Rectal smooth muscle tissue (tissue), 1 donor: ENCODE measurements around the gene UBE2D1.
A peak's percentile ranks its signal among the peaks of the same experiment; 100 is the strongest.

ENCODE experiments used
- H3K27ac ChIP-seq: one replicate; pipeline ENCODE4 v1.7.0; 2013; ENCODE audit warnings: low read depth, low read length, inconsistent platforms
- H3K27me3 ChIP-seq: one replicate; pipeline ENCODE4 v1.7.0; 2013; ENCODE audit warnings: low read length; ENCODE audit not compliant: control insufficient read depth, insufficient read depth
- H3K36me3 ChIP-seq: one replicate; pipeline ENCODE4 v1.7.0; 2013; ENCODE audit warnings: low read length; ENCODE audit not compliant: control insufficient read depth, insufficient read depth
- H3K4me1 ChIP-seq: one replicate; pipeline ENCODE4 v1.7.0; 2013; ENCODE audit warnings: low read length; ENCODE audit not compliant: control insufficient read depth, insufficient read depth
- H3K4me3 ChIP-seq: one replicate; pipeline ENCODE4 v1.7.0; 2013; ENCODE audit warnings: low read length
- H3K9ac ChIP-seq: one replicate; pipeline ENCODE4 v1.7.0; 2013; ENCODE audit warnings: low read length

Gene UBE2D1

GRCh38 chr10:58334817-58335305, at the start of gene UBE2D1:
UBE2D1 (plus strand) TSS chr10:58335006; CDS start chr10:58335202, 196 bp downstream.
- H3K27me3 ChIP-seq: no peaks in the 10 kb centered on the region
- peak within 1 kb of the TSS; percentile 73 for H3K27ac ChIP-seq
- H3K36me3 ChIP-seq: no peaks in the 10 kb centered on the region
- peak within 1 kb of the TSS; percentile 93 for H3K4me3 ChIP-seq
- H3K4me1 ChIP-seq: peaks cover 7% of the 10 kb centered on the region
- peak within 1 kb of the TSS; percentile 68 for H3K9ac ChIP-seq

GRCh38 chr10:58291538-58292174, 43.1 kb upstream of the UBE2D1 start:
- Histone ChIP-seq H3K27me3 (no peaks in the 10 kb centered on the region), H3K36me3 (no peaks in the 10 kb centered on the region), H3K4me1 (no peaks in the 10 kb centered on the region), H3K9ac (no peak overlapping the region), H3K27ac (no peak overlapping the region), H3K4me3 (no peak overlapping the region)

GRCh38 chr10:58293989-58294388, 40.8 kb upstream of the UBE2D1 start:
- Histone ChIP-seq H3K4me1 (no peaks in the 10 kb centered on the region), H3K27me3 (no peaks in the 10 kb centered on the region), H3K27ac (no peak overlapping the region), H3K4me3 (no peak overlapping the region), H3K9ac (no peak overlapping the region), H3K36me3 (no peaks in the 10 kb centered on the region)

- Histone ChIP-seq H3K27ac (no peak overlapping the region), H3K9ac (no peak overlapping the region), H3K4me1 (no peaks in the 10 kb centered on the region), H3K27me3 (no peaks in the 10 kb centered on the region), H3K4me3 (no peak overlapping the region), H3K36me3 (no peaks in the 10 kb centered on the region)
Measured at GRCh38 chr10:58299580-58299979, 35.2 kb upstream of the UBE2D1 start.

GRCh38 chr10:58300676-58301075, 34.1 kb upstream of the UBE2D1 start:
- Histone ChIP-seq H3K4me3 (no peak overlapping the region), H3K9ac (no peak overlapping the region), H3K4me1 (no peaks in the 10 kb centered on the region), H3K27ac (no peak overlapping the region), H3K36me3 (no peaks in the 10 kb centered on the region), H3K27me3 (no peaks in the 10 kb centered on the region)

- Histone ChIP-seq H3K36me3 (no peaks in the 10 kb centered on the region), H3K27me3 (no peaks in the 10 kb centered on the region), H3K9ac (no peak overlapping the region), H3K27ac (no peak overlapping the region), H3K4me1 (no peaks in the 10 kb centered on the region), H3K4me3 (no peak overlapping the region)
Measured at GRCh38 chr10:58302254-58302653, 32.6 kb upstream of the UBE2D1 start.

GRCh38 chr10:58304099-58304633, 30.6 kb upstream of the UBE2D1 start:
- Histone ChIP-seq H3K9ac (no peak overlapping the region), H3K4me1 (no peaks in the 10 kb centered on the region), H3K4me3 (no peak overlapping the region), H3K36me3 (no peaks in the 10 kb centered on the region), H3K27ac (no peak overlapping the region), H3K27me3 (no peaks in the 10 kb centered on the region)

GRCh38 chr10:58305821-58306220, 29.0 kb upstream of the UBE2D1 start:
- no peak overlapping the region for H3K9ac ChIP-seq
- no peaks in the 10 kb centered on the region for H3K4me1 ChIP-seq
- no peaks in the 10 kb centered on the region for H3K36me3 ChIP-seq
- H3K27ac ChIP-seq: no peak overlapping the region
- no peak overlapping the region for H3K4me3 ChIP-seq
- no peaks in the 10 kb centered on the region for H3K27me3 ChIP-seq

GRCh38 chr10:58307676-58308075, 27.1 kb upstream of the UBE2D1 start:
- no peaks in the 10 kb centered on the region for H3K4me1 ChIP-seq
- no peak overlapping the region for H3K9ac ChIP-seq
- no peak overlapping the region for H3K27ac ChIP-seq

GRCh38 chr10:58311026-58311425, 23.8 kb upstream of the UBE2D1 start:
- Histone ChIP-seq H3K36me3 (no peaks in the 10 kb centered on the region), H3K27me3 (no peaks in the 10 kb centered on the region), H3K27ac (no peak overlapping the region), H3K9ac (no peak overlapping the region), H3K4me3 (no peak overlapping the region), H3K4me1 (no peaks in the 10 kb centered on the region)

More at GRCh38 chr10:58307676-58308075, 27.1 kb upstream of the UBE2D1 start:
- Histone ChIP-seq H3K27me3 (no peaks in the 10 kb centered on the region), H3K4me3 (no peak overlapping the region), H3K36me3 (no peaks in the 10 kb centered on the region)

GRCh38 chr10:58316874-58317273, 17.9 kb upstream of the UBE2D1 start:
- no peaks in the 10 kb centered on the region for H3K4me1 ChIP-seq
- H3K9ac ChIP-seq: no peak overlapping the region
- no peak overlapping the region for H3K4me3 ChIP-seq
- H3K27me3 ChIP-seq: no peaks in the 10 kb centered on the region
- no peak overlapping the region for H3K27ac ChIP-seq
- H3K36me3 ChIP-seq: no peaks in the 10 kb centered on the region

GRCh38 chr10:58318346-58318745, 16.5 kb upstream of the UBE2D1 start:
- Histone ChIP-seq H3K4me1 (no peaks in the 10 kb centered on the region), H3K36me3 (no peaks in the 10 kb centered on the region), H3K27ac (no peak overlapping the region), H3K27me3 (no peaks in the 10 kb centered on the region), H3K9ac (no peak overlapping the region), H3K4me3 (no peak overlapping the region)

- no peaks in the 10 kb centered on the region for H3K27me3 ChIP-seq
- no peaks in the 10 kb centered on the region for H3K36me3 ChIP-seq
- no peak overlapping the region for H3K27ac ChIP-seq
- no peak overlapping the region for H3K4me3 ChIP-seq
- H3K4me1 ChIP-seq: no peaks in the 10 kb centered on the region
- H3K9ac ChIP-seq: no peak overlapping the region
Measured at GRCh38 chr10:58319599-58319998, 15.2 kb upstream of the UBE2D1 start.
